HepG2 (cell line): Measurements from ENCODE around the gene CACTIN. TPM values are rescaled to one million over a fixed set of nuclear protein-coding genes. Genes with fewer than 3 reads are reported as not detected.

Source experiments
- ATAC-seq: fragments of 200-7000 bp; cut with Tn5 transposase; 3 replicates; pipeline ENCODE4 v1.9.1; 2020; ENCODE audit warnings: mild to moderate bottlenecking, moderate library complexity
- BruUV-seq: library from RNA; stranded (reverse); fragments of 400-500 nt; replicated peaks from 2 replicates; lab custom pipeline; 2021; lab: Mats Ljungman, UMichigan
- CTCF ChIA-PET: fragments of 300-600 bp; formaldehyde crosslinking; extraction: SDS; loops from one replicate; lab custom pipeline; 2021; ENCODE audit warnings: low total read pairs, inconsistent platforms, low intra/inter-chr PET ratio; lab: Yijun Ruan, JAX
- POLR2A ChIA-PET: fragments of 350-600 bp; sonication (Branson Sonifier 250); formaldehyde crosslinking; loops from one replicate; lab custom pipeline; 2020; ENCODE audit warnings: antibody characterized with exemption, inconsistent platforms; lab: Yijun Ruan, JAX
- DNase-seq: peaks from one replicate; pipeline ENCODE4 v3.0.0-alpha.2; 2015; ENCODE audit warnings: low spot score
- FAIRE-seq: peaks from 3 replicates; lab custom pipeline; 2011; peaks lifted over from hg19 to GRCh38; lab: Jason Lieb, UNC
- H2AFZ ChIP-seq: one replicate; pipeline ENCODE4 v1.6.1; 2011; ENCODE audit warnings: low read length, inconsistent platforms
- H3K27ac ChIP-seq: fragments of 300-600 bp; 3 replicates; pipeline ENCODE4 v1.8.0; 2011; ENCODE audit warnings: mixed run types, mild to moderate bottlenecking, mixed read lengths, low read length, inconsistent platforms; ENCODE audit not compliant: insufficient read depth; ENCODE audit errors: extremely low read length
- H3K27me3 ChIP-seq, 2 experiments: fragments of 200-600 bp in 1 of 2; 2 replicates in 1 of 2; 3 replicates in 1 of 2; pipeline versions ENCODE4 v1.6.0 to v1.8.0; 2011; ENCODE audit warnings: low read length in 2 of 2, mild to moderate bottlenecking in 2 of 2, moderate library complexity in 2 of 2, inconsistent platforms in 1 of 2; ENCODE audit not compliant: insufficient read depth in 2 of 2, control insufficient read depth in 1 of 2
- H3K36me3 ChIP-seq, 2 experiments: fragments of 200-600 bp in 1 of 2; replicated peaks in 1 of 2; 2 replicates in 1 of 2; 3 replicates in 1 of 2; pipeline versions ENCODE4 v1.5.1 to v1.8.0; 2011; ENCODE audit warnings: low read length in 2 of 2, inconsistent platforms in 1 of 2; ENCODE audit not compliant: insufficient read depth in 2 of 2, control insufficient read depth in 1 of 2
- H3K4me1 ChIP-seq: 2 replicates; pipeline ENCODE4 v1.5.1; 2012; ENCODE audit warnings: low read length, inconsistent platforms; ENCODE audit not compliant: insufficient read depth
- H3K4me2 ChIP-seq: 2 replicates; pipeline ENCODE4 v1.6.0; 2011; ENCODE audit warnings: low read depth, low read length, inconsistent platforms
- H3K4me3 ChIP-seq, 3 experiments: fragments of 200-600 bp in 1 of 3; sonication (generic), shearing (Covaris generic) in 1 of 3; replicated peaks in 1 of 3; 2 replicates each; pipeline ENCODE4 v1.5.1; 2011 to 2016; ENCODE audit warnings: low read length in 3 of 3, inconsistent platforms in 2 of 3, low read depth in 2 of 3, mild to moderate bottlenecking in 2 of 3, control low read depth in 1 of 3, mixed read lengths in 1 of 3; ENCODE audit not compliant: insufficient read depth in 1 of 3
- H3K79me2 ChIP-seq: one replicate; pipeline ENCODE4 v1.6.1; 2011; ENCODE audit warnings: low read length, inconsistent platforms; ENCODE audit not compliant: insufficient read depth
- H3K9ac ChIP-seq: 2 replicates; pipeline ENCODE4 v1.6.0; 2011; ENCODE audit warnings: mild to moderate bottlenecking, low read depth, low read length, inconsistent platforms; ENCODE audit not compliant: insufficient read depth
- H3K9me3 ChIP-seq: 2 replicates; pipeline ENCODE4 v1.5.1; 2012; ENCODE audit warnings: mild to moderate bottlenecking, low read length
- H4K20me1 ChIP-seq: 2 replicates; pipeline ENCODE4 v1.6.0; 2011; ENCODE audit warnings: inconsistent platforms, mild to moderate bottlenecking, low read length, moderate library complexity; ENCODE audit not compliant: insufficient read depth
- AKAP8 ChIP-seq: sonication (generic); formaldehyde crosslinking; IDR thresholded peaks from 2 replicates; pipeline ENCODE4 v1.5.1; 2020; ENCODE audit warnings: mild to moderate bottlenecking, missing genetic modification reagents
- BCL6 ChIP-seq: IDR thresholded peaks from 2 replicates; pipeline ENCODE4 v1.6.1; 2016; ENCODE audit warnings: missing genetic modification reagents, missing compliant biosample characterization
- CREM ChIP-seq, 2 experiments: sonication (generic) in 1 of 2; formaldehyde crosslinking in 1 of 2; IDR thresholded peaks; 2 replicates each; pipeline versions ENCODE4 v1.4.0 to v1.6.1; 2016 to 2020; ENCODE audit warnings: antibody characterized with exemption in 1 of 2, mild to moderate bottlenecking in 1 of 2, missing genetic modification reagents in 1 of 2
- ELK4 ChIP-seq: sonication (generic); formaldehyde crosslinking; IDR thresholded peaks from 2 replicates; pipeline ENCODE4 v1.9.0; 2021; ENCODE audit warnings: missing genetic modification reagents, borderline replicate concordance
- ETV5 ChIP-seq: IDR thresholded peaks from 2 replicates; pipeline ENCODE4 v1.6.1; 2018; ENCODE audit warnings: missing biosample characterization, missing genetic modification reagents, inconsistent platforms, borderline replicate concordance
- FOXK2 ChIP-seq: fragments of 450-650 bp; IDR thresholded peaks from 2 replicates; pipeline ENCODE4 v1.6.1; 2016
- HDAC1 ChIP-seq: sonication (generic); formaldehyde crosslinking; IDR thresholded peaks from 2 replicates; pipeline ENCODE4 v1.5.1; 2020; ENCODE audit warnings: mild to moderate bottlenecking, missing genetic modification reagents
- IKZF1 ChIP-seq: fragments of 450-650 bp; IDR thresholded peaks from 2 replicates; pipeline ENCODE4 v1.7.1; 2016
- REL ChIP-seq: sonication (generic); formaldehyde crosslinking; conservative IDR thresholded peaks from 2 replicates; pipeline ENCODE4 v1.8.0; 2022; ENCODE audit warnings: mild to moderate bottlenecking, missing genetic modification reagents, moderate library complexity
- SIN3B ChIP-seq: fragments of 150-350 bp; IDR thresholded peaks from 2 replicates; pipeline ENCODE4 v1.6.1; 2014; ENCODE audit warnings: low read length
- SOX5 ChIP-seq: IDR thresholded peaks from 2 replicates; pipeline ENCODE4 v1.6.1; 2016; ENCODE audit warnings: borderline replicate concordance
- SPEN ChIP-seq: sonication (generic); formaldehyde crosslinking; IDR thresholded peaks from 2 replicates; pipeline ENCODE4 v1.5.1; 2020; ENCODE audit warnings: low read depth, mild to moderate bottlenecking, missing genetic modification reagents
- ZBTB34 ChIP-seq: sonication (generic); formaldehyde crosslinking; IDR thresholded peaks from 2 replicates; pipeline ENCODE4 v1.8.0; 2022; ENCODE audit warnings: mild to moderate bottlenecking, missing genetic modification reagents
- ZFP1 ChIP-seq: IDR thresholded peaks from 2 replicates; pipeline ENCODE4 v1.6.1; 2016
- ZNF510 ChIP-seq: sonication (generic); formaldehyde crosslinking; IDR thresholded peaks from 2 replicates; pipeline ENCODE4 v1.4.0; 2020; ENCODE audit warnings: low read depth, mild to moderate bottlenecking, missing genetic modification reagents
- ZNF563 ChIP-seq: sonication (generic); formaldehyde crosslinking; IDR thresholded peaks from 2 replicates; pipeline ENCODE4 v1.8.0; 2022; ENCODE audit warnings: mild to moderate bottlenecking, moderate library complexity, missing genetic modification reagents
- ZNF761 ChIP-seq: sonication (generic); formaldehyde crosslinking; conservative IDR thresholded peaks from 2 replicates; pipeline ENCODE4 v1.4.0; 2020; ENCODE audit warnings: mild to moderate bottlenecking, missing genetic modification reagents
- WGBS: methylation state at CpG from one replicate; pipeline ENCODE4 v1.1.6; 2017; ENCODE audit warnings: low lambda C conversion rate; 5-methylcytosine and 5-hydroxymethylcytosine counted together
- in situ Hi-C: cut with HindIII; loops from 2 replicates; pipeline ENCODE4 v1.10.0; 2017; ENCODE audit warnings: low pct_unique_long_range_greater_than_20kb; ENCODE audit not compliant: extremely low pct_ligation_motif_present
- intact Hi-C: fragments of 100-400 bp; cut with micrococcal nuclease; formaldehyde crosslinking; loops from one replicate; pipeline ENCODE4 v1.10.0; 2022; ENCODE audit not compliant: unreplicated experiment
- polyA plus RNA-seq, 8 experiments: library from polyadenylated mRNA; depleted of rRNA in 3 of 8; stranded (reverse) in 7 of 8; unstranded in 1 of 8; fragments of >200 nt; fragmentation: Illumina TruSeq in 4 of 8; extraction: Trizol in 4 of 8; gene quantifications; 2 replicates each; pipeline versions ENCODE4 v1.2.1 to v1.2.3, GENCODE V29; 2011 to 2016; ENCODE audit warnings: low read depth in 4 of 8, missing spikeins in 1 of 8, mixed read lengths in 1 of 8; ENCODE audit not compliant: insufficient read depth in 1 of 8
- total RNA-seq, 5 experiments: library from RNA; depleted of rRNA; stranded (reverse); fragments of >200 nt; fragmentation: Illumina TruSeq; extraction: Trizol; gene quantifications; 2 replicates each; pipeline ENCODE4 v1.2.3, GENCODE V29; 2016; ENCODE audit warnings: low read depth in 1 of 5
- TF ChIP-seq, protein P1 (sequence below): fragments of 450-650 bp; IDR thresholded peaks from 2 replicates; pipeline ENCODE4 v1.6.1; 2017

The CACTIN gene
- total and polyA plus RNA-seq, 2 of the 13 experiments (the other 11 are each of a cell fraction or from before 2014, with no cell fraction given), result 10.0 to 16.6 TPM

DNA sequence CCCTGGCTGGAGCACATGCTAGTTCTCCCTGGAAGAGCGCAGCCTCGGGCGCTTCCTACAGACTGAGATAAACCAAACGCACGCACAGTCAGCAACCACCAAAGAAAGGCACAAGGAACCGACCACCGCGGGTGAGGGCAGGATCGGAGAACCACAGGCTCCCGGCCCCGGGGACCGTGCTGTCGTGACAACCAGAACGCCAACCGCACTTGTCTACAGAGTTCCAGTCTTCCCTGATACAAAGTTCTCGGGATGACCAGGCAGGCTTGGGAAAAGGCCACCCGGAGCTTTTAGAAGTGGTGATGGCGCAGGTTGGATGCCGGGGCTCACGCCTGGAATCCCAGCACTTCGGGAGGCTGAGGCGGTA is 33.1 kb upstream of the CACTIN start:
- in situ Hi-C loops, result loop anchor here (5.0 kb wide), 1 partner anchor 48 kb away; the partner anchor contains the start of gene TJP3
- no peaks in the 10 kb centered on the region for H3K4me1 ChIP-seq
- intact Hi-C loops, result no loop called here
- no peak overlapping the region for H3K4me3 ChIP-seq
- H3K79me2 ChIP-seq, result no peaks in the 10 kb centered on the region
- FAIRE-seq (no peak), ATAC-seq (no peak), DNase-seq (no peak)
- peaks cover 0 to 25% of the 10 kb centered on the region in 2 experiments; a peak in 4 of 5 replicates for H3K36me3 ChIP-seq
- H3K27me3 ChIP-seq, result no peaks in the 10 kb centered on the region
- POLR2A ChIA-PET, result no interaction called here
- CTCF ChIA-PET, result no interaction called here
- H3K9ac ChIP-seq, result no peak overlapping the region
- no peak overlapping the region for H2AFZ ChIP-seq
- H4K20me1 ChIP-seq, result no peaks in the 10 kb centered on the region
- WGBS, result 96% methylated on average over 19 of the region's 22 CpGs
- H3K4me2 ChIP-seq, result no peak overlapping the region
- H3K27ac ChIP-seq, result no peak overlapping the region
- H3K9me3 ChIP-seq, result no peaks in the 10 kb centered on the region
- BruUV-seq, result no TSS peak
- no peak for TF ChIP-seq IKZF1
- TF ChIP-seq ZNF510 (CRISPR knock-in tag), result no peak
- no peak for TF ChIP-seq ETV5 (CRISPR knock-in tag)
- no peak for TF ChIP-seq ZNF761
- TF ChIP-seq ZNF563 (CRISPR knock-in tag), result no peak
- TF ChIP-seq CREM (IDR thresholded peaks at IDR 0.05), result no peak
- TF ChIP-seq CREM (CRISPR knock-in tag; IDR thresholded peaks at IDR 0.05), result no peak
- TF ChIP-seq SIN3B, result no peak
- no peak for TF ChIP-seq SOX5 (CRISPR knock-in tag)
- TF ChIP-seq, protein P1, sequence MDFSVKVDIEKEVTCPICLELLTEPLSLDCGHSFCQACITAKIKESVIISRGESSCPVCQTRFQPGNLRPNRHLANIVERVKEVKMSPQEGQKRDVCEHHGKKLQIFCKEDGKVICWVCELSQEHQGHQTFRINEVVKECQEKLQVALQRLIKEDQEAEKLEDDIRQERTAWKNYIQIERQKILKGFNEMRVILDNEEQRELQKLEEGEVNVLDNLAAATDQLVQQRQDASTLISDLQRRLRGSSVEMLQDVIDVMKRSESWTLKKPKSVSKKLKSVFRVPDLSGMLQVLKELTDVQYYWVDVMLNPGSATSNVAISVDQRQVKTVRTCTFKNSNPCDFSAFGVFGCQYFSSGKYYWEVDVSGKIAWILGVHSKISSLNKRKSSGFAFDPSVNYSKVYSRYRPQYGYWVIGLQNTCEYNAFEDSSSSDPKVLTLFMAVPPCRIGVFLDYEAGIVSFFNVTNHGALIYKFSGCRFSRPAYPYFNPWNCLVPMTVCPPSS, result no peak
- TF ChIP-seq ZFP1 (CRISPR knock-in tag), result no peak
- TF ChIP-seq ELK4, result no peak
- no peak for TF ChIP-seq REL (CRISPR knock-in tag)
- no peak for TF ChIP-seq HDAC1 (CRISPR knock-in tag)
- TF ChIP-seq BCL6 (CRISPR knock-in tag), result no peak
- TF ChIP-seq SPEN (CRISPR knock-in tag), result no peak
- no peak for TF ChIP-seq FOXK2
- TF ChIP-seq AKAP8 (CRISPR knock-in tag), result no peak
- TF ChIP-seq ZBTB34, result no peak
